Measurements from ENCODE around the gene CHD2.

DNA sequence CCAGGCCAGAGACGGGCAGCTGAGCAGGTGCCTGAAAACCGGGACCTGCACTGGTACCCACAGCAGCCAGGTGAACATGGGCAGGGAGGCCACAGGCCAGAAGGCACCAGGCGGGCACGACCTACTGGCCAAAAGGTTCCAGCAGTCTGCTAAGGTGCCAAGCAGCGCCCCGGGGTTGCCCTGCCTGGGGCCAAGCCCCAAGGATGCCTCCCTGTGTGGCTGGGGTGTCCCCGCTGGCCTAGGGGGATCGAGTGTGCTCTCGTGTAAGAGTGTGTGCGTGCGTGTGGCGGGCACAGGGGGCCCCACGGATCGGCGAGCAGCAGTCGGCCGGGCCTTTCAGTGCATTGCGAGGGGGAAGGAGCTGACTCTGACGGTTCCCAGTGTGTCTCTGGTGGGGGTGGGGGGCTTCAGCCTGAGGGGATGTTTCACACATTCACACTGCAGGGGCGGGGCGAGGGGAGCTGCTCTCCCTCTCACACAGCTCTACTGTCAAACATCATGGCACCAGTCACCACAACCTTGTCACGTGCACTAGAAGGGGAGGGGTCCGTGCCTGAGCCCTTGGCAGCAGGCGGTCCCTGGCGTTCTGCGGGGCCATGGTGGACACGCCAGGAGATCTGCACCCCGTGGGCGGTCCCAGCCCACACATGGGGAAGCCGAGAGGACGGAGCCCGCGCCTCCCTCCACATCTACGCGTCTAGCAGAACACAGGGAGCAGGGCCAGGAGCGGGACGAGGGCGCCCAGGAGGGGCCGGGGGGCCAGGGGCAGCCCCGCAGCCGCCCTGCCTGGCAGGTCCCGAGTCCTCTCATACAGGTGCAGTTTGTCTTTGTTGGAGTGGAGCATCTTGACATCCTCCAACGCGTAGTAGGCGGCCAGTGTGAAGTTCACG is 144.4 kb downstream of the CHD2 start:
- TF ChIP-seq, protein P1, sequence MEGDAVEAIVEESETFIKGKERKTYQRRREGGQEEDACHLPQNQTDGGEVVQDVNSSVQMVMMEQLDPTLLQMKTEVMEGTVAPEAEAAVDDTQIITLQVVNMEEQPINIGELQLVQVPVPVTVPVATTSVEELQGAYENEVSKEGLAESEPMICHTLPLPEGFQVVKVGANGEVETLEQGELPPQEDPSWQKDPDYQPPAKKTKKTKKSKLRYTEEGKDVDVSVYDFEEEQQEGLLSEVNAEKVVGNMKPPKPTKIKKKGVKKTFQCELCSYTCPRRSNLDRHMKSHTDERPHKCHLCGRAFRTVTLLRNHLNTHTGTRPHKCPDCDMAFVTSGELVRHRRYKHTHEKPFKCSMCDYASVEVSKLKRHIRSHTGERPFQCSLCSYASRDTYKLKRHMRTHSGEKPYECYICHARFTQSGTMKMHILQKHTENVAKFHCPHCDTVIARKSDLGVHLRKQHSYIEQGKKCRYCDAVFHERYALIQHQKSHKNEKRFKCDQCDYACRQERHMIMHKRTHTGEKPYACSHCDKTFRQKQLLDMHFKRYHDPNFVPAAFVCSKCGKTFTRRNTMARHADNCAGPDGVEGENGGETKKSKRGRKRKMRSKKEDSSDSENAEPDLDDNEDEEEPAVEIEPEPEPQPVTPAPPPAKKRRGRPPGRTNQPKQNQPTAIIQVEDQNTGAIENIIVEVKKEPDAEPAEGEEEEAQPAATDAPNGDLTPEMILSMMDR (IDR thresholded peaks at IDR 0.05; ENCODE audit: borderline replicate concordance, extremely low read depth, low read length, poor library complexity, severe bottlenecking): no peak
- TF ChIP-seq EZH2 (IDR thresholded peaks at IDR 0.05; ENCODE audit: borderline replicate concordance, low read depth, low read length, severe bottlenecking): no peak
